HG02840 (cell line): Measurements from ENCODE around the gene TCF19.
"Not testable (repeated sequence)": the region's sequence is repeated elsewhere in the genome, so short reads cannot be mapped to it uniquely, and the experiment has no call there.

Source experiments
- ATAC-seq: cut with Tn5 transposase; IDR thresholded peaks from one replicate; pipeline ENCODE4 v1.9.1; 2021; ENCODE audit warnings: mild to moderate bottlenecking, moderate library complexity, moderate number of reproducible peaks; ENCODE audit not compliant: unreplicated experiment, low FRiP score

The TCF19 gene

DNA sequence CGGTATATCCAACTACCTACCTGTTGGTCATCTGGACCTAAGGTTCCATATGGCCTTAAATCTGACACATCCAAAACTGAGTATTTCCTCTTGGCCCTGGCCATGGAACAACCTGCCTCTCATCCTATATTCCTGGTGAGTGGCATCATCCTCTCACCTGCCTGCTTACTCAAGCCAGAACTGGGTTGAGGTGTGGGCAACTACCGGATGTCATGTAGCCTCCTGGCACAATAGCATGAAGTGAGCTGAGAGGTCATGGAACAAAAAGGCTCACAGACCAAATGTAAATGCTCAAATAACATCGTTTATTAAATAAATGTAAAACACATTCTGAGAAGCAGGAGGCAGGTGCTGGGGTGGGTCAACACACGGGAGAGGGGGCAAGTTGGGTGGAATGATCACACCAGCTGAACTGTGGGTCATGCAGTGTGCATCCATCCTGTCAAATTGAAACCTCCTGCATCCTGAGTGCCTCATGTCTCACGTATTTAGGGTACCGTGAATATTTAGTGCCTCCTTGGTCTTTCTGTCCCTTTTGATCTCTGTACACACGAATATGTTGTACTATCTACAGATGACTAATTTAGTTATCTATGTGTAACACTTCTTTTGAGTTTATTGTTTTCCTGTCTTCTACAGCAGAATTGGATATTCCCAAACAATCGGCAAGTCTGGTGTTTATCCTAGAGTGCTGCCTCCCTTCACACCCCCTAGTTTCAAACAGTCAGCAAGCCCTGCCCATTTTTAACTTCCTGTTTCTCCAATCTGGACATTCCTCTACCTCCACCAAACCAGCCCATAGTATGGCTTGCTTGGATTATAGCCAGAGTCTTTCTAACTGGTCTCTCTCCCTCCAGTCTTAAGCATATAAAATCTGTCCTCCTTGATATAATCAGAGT lies 20.0 kb downstream of the TCF19 start:
- no peak for ATAC-seq

GRCh38 chr6:31179042-31179386 lies 20.6 kb downstream of the TCF19 start:
- no peak for ATAC-seq

DNA sequence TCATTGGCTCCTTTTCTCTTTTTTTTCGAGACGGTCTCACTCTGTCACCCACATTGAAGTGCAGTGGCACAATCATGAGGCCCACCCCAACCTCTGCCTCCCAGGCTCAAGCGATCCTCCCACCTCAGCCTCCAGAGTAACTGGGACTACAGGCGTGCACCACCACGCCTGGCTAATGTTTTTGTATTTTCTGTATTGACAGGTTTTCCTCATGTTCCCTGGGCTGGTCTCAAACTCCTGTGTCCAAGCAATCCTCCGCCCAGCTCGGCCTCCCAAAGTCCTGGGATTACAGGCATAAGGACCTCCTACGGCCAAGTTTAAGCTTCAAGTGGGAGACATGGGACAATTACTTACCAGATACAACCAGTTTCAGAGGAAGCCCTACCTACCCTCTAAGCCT lies 21.5 kb downstream of the TCF19 start:
- ATAC-seq: no peak

DNA sequence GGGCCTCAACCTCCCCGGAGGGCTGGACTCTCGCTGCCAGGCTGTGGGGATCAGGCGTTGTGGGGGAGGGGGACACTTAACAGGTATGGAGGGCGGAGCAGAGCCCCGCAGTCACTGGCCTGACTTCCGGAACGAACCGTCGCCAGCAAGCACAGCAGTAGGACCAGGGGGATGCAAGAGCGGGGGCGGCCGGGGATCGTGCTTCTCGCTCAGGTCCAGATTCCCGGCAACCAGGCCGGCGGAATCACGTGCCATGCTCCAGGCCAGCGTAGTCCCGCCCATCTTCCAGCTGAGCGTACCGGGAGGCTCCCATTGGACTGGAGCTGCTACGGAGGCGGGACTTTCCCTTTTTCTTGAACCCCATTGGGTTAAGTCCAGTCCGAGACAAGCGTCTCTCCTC lies 22.1 kb downstream of the TCF19 start:
- ATAC-seq: no peak

DNA sequence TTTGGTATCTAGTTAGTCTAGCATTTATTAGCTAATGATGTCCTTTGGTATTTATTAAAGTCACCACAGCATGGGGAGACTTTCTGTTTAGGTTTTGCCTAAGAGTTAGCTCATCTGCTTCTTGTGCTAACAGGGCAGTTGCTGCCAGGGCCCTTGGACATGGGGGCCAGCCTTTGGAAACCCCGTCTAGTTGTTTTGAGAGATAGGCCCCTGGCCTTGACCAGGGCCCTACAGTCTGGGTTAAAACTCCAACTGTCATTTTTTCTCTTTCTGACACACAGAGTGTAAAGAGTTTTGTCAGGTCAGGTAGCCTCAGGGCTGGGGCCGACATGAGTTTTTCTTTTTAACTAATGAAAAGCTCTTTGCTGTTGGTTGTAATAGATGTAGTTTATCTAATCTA lies 24.9 kb downstream of the TCF19 start:
- not testable (repeated sequence) for ATAC-seq

GRCh38 chr6:31183859-31184258 lies 25.5 kb downstream of the TCF19 start:
- not testable (repeated sequence) for ATAC-seq

- not testable (repeated sequence) for ATAC-seq
Measured at GRCh38 chr6:31185695-31186051, 27.3 kb downstream of the TCF19 start.

GRCh38 chr6:31186052-31186734 lies 27.8 kb downstream of the TCF19 start:
- ATAC-seq: no peak

GRCh38 chr6:31187780-31188194 lies 29.4 kb downstream of the TCF19 start:
- no peak for ATAC-seq

DNA sequence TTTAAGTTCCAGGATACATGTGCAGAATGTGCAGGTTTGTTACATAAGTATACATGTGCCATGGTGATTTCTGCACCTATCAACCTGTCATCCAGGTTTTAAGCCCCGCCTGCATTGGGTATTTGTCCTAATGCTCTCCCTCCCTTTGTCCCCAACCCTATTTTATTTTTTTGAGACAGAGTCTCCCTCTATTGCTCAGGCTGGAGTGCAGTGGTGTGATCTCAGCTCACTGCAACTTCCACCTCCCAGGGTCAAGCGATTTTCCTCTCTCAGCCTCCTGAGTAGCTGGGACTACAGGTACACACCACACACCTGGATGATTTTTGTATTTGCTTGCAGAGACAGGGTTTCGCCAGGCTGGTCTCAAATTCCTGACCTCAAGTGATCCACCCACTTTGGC lies 30.8 kb downstream of the TCF19 start:
- not testable (repeated sequence) for ATAC-seq

- ATAC-seq: no peak
Measured at GRCh38 chr6:31190488-31190887, 32.1 kb downstream of the TCF19 start.

- ATAC-seq: not testable (repeated sequence)
Measured at GRCh38 chr6:31192431-31193105, 34.2 kb downstream of the TCF19 start.

DNA sequence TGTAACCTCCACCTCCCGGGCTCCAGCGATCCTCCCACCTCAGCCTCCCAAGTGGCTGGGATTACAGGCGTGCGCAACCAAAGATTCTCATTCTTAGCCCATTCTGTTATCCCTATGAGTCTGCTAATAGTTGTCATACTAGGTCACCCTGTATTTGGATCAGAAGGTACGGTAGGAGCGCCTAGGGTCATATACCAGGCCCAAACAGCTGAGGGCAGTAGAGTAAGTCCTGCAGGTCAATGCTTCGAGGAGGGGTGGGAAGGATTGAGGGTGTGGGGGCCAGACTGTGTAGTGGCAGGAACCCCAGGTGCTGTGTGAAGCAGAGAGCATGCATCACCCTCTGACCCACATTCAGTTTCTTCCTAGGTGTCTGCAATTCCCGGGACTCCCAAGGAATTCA lies 34.8 kb downstream of the TCF19 start:
- no peak for ATAC-seq

DNA sequence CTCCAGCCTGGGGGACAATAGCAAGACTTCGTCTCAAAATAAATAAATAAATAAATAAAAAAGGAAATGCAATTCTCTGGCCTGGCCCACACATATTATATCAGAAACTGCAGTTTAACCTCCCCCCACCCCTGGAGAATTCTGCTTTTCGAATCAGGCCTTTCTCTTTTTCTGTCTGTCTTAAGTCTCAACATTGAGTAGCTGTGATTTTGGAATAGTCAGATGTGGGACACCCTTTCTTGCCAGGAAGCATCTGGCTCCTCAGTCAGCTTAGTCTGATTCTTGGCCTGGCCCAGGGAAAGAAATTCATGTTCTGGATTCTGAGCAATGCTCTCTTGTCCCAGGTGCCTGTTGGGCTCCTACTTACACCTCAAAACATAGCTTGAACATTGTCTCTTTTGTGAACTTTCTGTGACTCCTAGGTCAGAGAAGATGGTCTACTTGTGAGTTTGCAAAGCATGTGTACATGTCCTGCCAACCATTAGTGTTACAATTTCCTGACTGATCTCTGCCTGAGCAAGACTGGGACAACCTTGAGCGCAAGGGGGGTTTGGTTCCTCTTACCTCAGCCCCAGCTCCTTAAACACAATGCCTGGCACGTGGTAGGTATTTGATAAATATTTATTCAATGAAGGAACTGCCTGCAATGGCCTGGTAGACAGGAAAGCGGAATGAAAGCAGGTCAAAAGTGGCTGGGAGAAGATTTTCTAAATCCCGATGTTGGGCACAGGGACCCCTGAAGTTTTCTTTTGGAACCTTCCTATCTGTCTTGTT lies 35.9 kb downstream of the TCF19 start:
- ATAC-seq: no peak

GRCh38 chr6:31195308-31195979 lies 37.1 kb downstream of the TCF19 start:
- not testable (repeated sequence) for ATAC-seq

DNA sequence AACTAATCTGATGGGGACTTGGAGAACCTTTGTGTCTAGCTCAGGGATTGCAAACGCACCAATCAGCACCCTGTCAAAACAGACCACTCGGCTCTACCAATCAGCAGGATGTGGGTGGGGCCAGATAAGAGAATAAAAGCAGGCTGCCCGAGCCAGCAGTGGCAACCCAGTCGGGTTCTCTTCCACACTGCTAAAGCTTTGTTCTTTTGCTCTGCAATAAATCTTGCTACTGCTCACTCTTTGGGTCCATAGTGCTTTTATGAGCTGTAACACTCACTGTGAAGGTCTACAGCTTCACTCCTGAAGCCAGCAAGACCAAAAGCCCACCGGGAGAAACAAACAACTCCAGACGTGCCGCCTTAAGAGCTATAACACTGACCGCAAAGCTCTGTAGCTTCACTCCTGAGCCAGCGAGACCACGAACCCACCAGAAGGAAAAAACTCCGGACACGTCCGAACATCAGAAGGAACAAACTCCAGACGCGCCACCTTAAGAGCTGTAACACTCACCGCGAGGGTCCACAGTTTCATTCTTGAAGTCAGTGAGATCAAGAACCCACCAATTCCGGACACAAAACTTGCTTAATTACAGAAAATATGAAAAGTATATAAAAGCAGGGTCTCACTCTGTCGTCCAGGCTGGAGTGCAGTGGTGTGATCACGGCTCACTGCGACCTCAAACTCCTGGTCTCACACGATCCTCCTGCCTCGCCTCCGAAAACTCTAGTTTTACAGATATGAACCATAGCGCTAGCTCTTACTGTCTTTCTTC lies 38.0 kb downstream of the TCF19 start:
- not testable (repeated sequence) for ATAC-seq

DNA sequence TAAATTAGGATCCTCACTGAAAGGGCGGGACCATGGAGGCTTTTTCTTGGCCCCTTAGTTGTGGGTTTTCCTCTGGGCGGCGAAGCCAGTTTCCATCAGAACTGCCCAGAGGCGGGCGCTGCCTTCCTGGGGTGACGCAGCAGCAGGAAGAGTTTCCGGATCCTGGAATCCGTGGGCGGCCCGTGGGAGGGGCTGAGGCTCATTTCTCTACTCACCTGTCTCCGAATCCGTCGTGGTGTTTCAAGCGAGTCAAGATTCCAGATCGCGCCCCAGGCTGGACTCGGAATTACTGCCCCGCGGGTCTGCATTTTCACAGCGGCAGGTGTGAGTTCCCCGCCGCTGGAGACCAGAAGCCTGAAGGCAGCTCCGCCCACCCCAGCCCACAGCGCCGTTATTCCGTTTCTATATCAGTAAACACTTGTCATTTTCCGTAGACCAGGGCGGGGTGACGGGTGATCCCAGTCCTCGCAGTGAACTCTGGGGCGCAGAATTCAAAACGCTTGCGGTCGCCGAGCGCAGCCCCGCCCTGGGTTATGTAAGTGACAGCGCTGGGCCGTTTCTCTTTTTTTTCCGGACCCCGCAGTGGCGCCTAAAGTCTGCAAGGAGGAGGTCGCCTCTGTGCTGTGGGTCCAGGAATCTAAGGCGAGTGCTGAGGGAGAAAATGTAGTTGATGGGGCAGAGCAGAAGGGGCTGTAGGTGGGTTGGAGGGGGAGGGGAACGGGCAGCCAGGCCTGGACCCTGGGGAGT lies 39.3 kb downstream of the TCF19 start:
- ATAC-seq: peak; percentile 66

GRCh38 chr6:31199105-31199452 lies 40.7 kb downstream of the TCF19 start:
- not testable (repeated sequence) for ATAC-seq
